Uterus (tissue), 2 donors: ENCODE results near the gene APOM.

ENCODE experiments used
- CTCF ChIP-seq, 4 experiments: fragments of 200-600 bp in 2 of 4; fragments of 450-650 bp in 2 of 4; sonication (generic) in 2 of 4; IDR thresholded peaks; one replicate each; pipeline ENCODE4 v1.5.1; 2016 to 2019; ENCODE audit warnings: antibody characterized with exemption in 4 of 4, mild to moderate bottlenecking in 2 of 4, moderate library complexity in 1 of 4
- POLR2A ChIP-seq, 2 donors: fragments of 450-650 bp; IDR thresholded peaks; one replicate each; pipeline ENCODE4 v1.6.1; 2016; ENCODE audit warnings: antibody characterized with exemption in 2 of 2, mild to moderate bottlenecking in 1 of 2, moderate library complexity in 1 of 2

GRCh38 chr6:31645325-31645724 is 10.4 kb upstream of the APOM start:
- TF ChIP-seq POLR2A (IDR thresholded peaks at IDR 0.05), result no peak
- no peak for TF ChIP-seq CTCF (IDR thresholded peaks at IDR 0.05)
